IMR-90 (cell line): ENCODE results near the gene CUX1. TPM values are rescaled to one million over a fixed set of nuclear protein-coding genes. Genes with fewer than 3 reads are reported as not detected.

Source experiments
- ATAC-seq: fragments of 200-7000 bp; cut with Tn5 transposase; 2 replicates; pipeline ENCODE4 v1.9.1; 2020; ENCODE audit warnings: low read depth, mild to moderate bottlenecking, moderate library complexity
- BruUV-seq: library from RNA; stranded (reverse); fragments of 400-500 nt; replicated peaks from 2 replicates; lab custom pipeline; 2021; lab: Mats Ljungman, UMichigan
- CTCF ChIA-PET: fragments of 300-600 bp; formaldehyde crosslinking; extraction: SDS; loops from one replicate; lab custom pipeline; 2021; ENCODE audit warnings: antibody characterized with exemption; lab: Yijun Ruan, JAX
- POLR2A ChIA-PET: fragments of 300-600 bp; sonication (Branson Sonifier 250); formaldehyde crosslinking; loops from one replicate; lab custom pipeline; 2022; ENCODE audit warnings: antibody characterized with exemption; ENCODE audit not compliant: unreplicated experiment; lab: Charles Lee
- DNase-seq: peaks from one replicate; pipeline ENCODE4 v3.0.0; 2013
- H2AFZ ChIP-seq: replicated peaks from 2 replicates; pipeline ENCODE3; 2013; ENCODE audit warnings: low read length, mild to moderate bottlenecking; ENCODE audit not compliant: poor library complexity
- H2AK5ac ChIP-seq: 2 replicates; pipeline ENCODE4 v1.6.1; 2013; ENCODE audit warnings: low read depth, low read length, inconsistent platforms
- H2AK9ac ChIP-seq: replicated peaks from 2 replicates; pipeline ENCODE3; 2013; ENCODE audit warnings: mild to moderate bottlenecking, low read depth, low read length, moderate library complexity; ENCODE audit not compliant: poor library complexity
- H2BK120ac ChIP-seq: 2 replicates; pipeline ENCODE4 v1.6.1; 2013; ENCODE audit warnings: low read depth, low read length, inconsistent platforms
- H2BK15ac ChIP-seq: 3 replicates; pipeline ENCODE4 v1.6.1; 2013; ENCODE audit warnings: low read depth, low read length, inconsistent platforms
- H2BK20ac ChIP-seq: 2 replicates; pipeline ENCODE4 v1.6.1; 2013; ENCODE audit warnings: low read depth, mild to moderate bottlenecking, inconsistent platforms, low read length, moderate library complexity
- H2BK5ac ChIP-seq: 2 replicates; pipeline ENCODE4 v1.6.1; 2013; ENCODE audit warnings: mild to moderate bottlenecking, low read depth, low read length, inconsistent platforms; ENCODE audit not compliant: poor library complexity, severe bottlenecking
- H3K14ac ChIP-seq: replicated peaks from 2 replicates; pipeline ENCODE4 v1.6.1; 2013; ENCODE audit warnings: low read depth, low read length, inconsistent platforms
- H3K18ac ChIP-seq: 2 replicates; pipeline ENCODE4 v1.6.1; 2013; ENCODE audit warnings: low read depth, low read length, control low read depth
- H3K23ac ChIP-seq: 2 replicates; pipeline ENCODE4 v1.6.1; 2013; ENCODE audit warnings: low read depth, low read length, inconsistent platforms
- H3K27ac ChIP-seq: 2 replicates; pipeline ENCODE4 v1.5.1; 2013; ENCODE audit warnings: mild to moderate bottlenecking, control low read depth, low read length; ENCODE audit not compliant: insufficient read depth
- H3K27me3 ChIP-seq: 2 replicates; pipeline ENCODE4 v1.6.1; 2013; ENCODE audit warnings: low read length; ENCODE audit not compliant: control insufficient read depth, insufficient read depth
- H3K36me3 ChIP-seq: 2 replicates; pipeline ENCODE4 v1.6.1; 2013; ENCODE audit warnings: low read length, mixed read lengths; ENCODE audit not compliant: control insufficient read depth, insufficient read depth
- H3K4ac ChIP-seq: 2 replicates; pipeline ENCODE4 v1.6.1; 2013; ENCODE audit warnings: low read depth, low read length, inconsistent platforms
- H3K4me1 ChIP-seq: 2 replicates; pipeline ENCODE4 v1.6.1; 2013; ENCODE audit warnings: low read length, mixed read lengths; ENCODE audit not compliant: control insufficient read depth, insufficient read depth
- H3K4me2 ChIP-seq: 2 replicates; pipeline ENCODE4 v1.6.1; 2013; ENCODE audit warnings: low read depth, mild to moderate bottlenecking, control low read depth, low read length, moderate library complexity
- H3K4me3 ChIP-seq: 2 replicates; pipeline ENCODE4 v1.5.1; 2013; ENCODE audit warnings: low read depth, mild to moderate bottlenecking, control low read depth, low read length, moderate library complexity; ENCODE audit not compliant: insufficient read depth
- H3K56ac ChIP-seq: 2 replicates; pipeline ENCODE4 v1.6.1; 2013; ENCODE audit warnings: low read length, inconsistent platforms; ENCODE audit not compliant: insufficient read depth; ENCODE audit errors: extremely low read depth
- H3K79me1 ChIP-seq, 2 experiments: 2 replicates each; pipeline ENCODE4 v1.6.1; 2013; ENCODE audit warnings: low read length in 2 of 2, inconsistent platforms in 1 of 2, low read depth in 1 of 2
- H3K9ac ChIP-seq: 2 replicates; pipeline ENCODE4 v1.6.1; 2013; ENCODE audit warnings: low read depth, low read length, control low read depth
- H3K9me1 ChIP-seq: 2 replicates; pipeline ENCODE4 v1.6.1; 2013; ENCODE audit warnings: low read length, inconsistent platforms; ENCODE audit not compliant: insufficient read depth
- H3K9me3 ChIP-seq: 2 replicates; pipeline ENCODE4 v1.6.1; 2013; ENCODE audit warnings: low read length; ENCODE audit not compliant: control insufficient read depth, insufficient read depth
- H4K20me1 ChIP-seq: 2 replicates; pipeline ENCODE4 v1.6.1; 2013; ENCODE audit warnings: low read length, inconsistent platforms; ENCODE audit not compliant: insufficient read depth
- H4K5ac ChIP-seq: 2 replicates; pipeline ENCODE4 v1.6.1; 2013; ENCODE audit warnings: mild to moderate bottlenecking, low read depth, low read length, control low read depth
- H4K8ac ChIP-seq, 2 experiments: 2 replicates each; pipeline ENCODE4 v1.6.1; 2013; ENCODE audit warnings: low read depth in 2 of 2, low read length in 2 of 2, control low read depth in 1 of 2, inconsistent platforms in 1 of 2
- H4K91ac ChIP-seq: 2 replicates; pipeline ENCODE4 v1.6.1; 2013; ENCODE audit warnings: low read depth, low read length, inconsistent platforms; ENCODE audit not compliant: insufficient read depth
- FOS ChIP-seq: fragments of 150-350 bp; IDR thresholded peaks from 2 replicates; pipeline ENCODE4 v1.6.1; 2016; ENCODE audit warnings: low read depth, low read length
- MAFK ChIP-seq: IDR thresholded peaks from 2 replicates; pipeline ENCODE4 v1.6.1; 2012; ENCODE audit warnings: low read depth, low read length, improper control_type of control experiment
- RAD21 ChIP-seq: IDR thresholded peaks from 2 replicates; pipeline ENCODE4 v1.6.1; 2012; ENCODE audit warnings: low read length, improper control_type of control experiment
- SMC3 ChIP-seq: fragments of 150-350 bp; IDR thresholded peaks from 2 replicates; pipeline ENCODE4 v1.6.1; 2016; ENCODE audit warnings: low read depth, mild to moderate bottlenecking, antibody characterized with exemption, low read length, moderate library complexity
- WGBS, 2 experiments: methylation state at CpG; one replicate each; pipeline versions ENCODE4 v1.1.5 to v1.1.7; 2013; ENCODE audit warnings: missing lambda C conversion rate in 2 of 2; ENCODE audit not compliant: insufficient read length in 1 of 2; ENCODE audit errors: extremely low coverage in 2 of 2; 5-methylcytosine and 5-hydroxymethylcytosine counted together
- dilution Hi-C: fragments of 300-500 bp; cut with HindIII; formaldehyde crosslinking; loops from one replicate; pipeline ENCODE4 v1.14.3; 2018; ENCODE audit warnings: low sequenced_read_pairs; ENCODE audit not compliant: unreplicated experiment
- in situ Hi-C: fragments of 300-500 bp; cut with MboI; formaldehyde crosslinking; loops from 3 replicates; pipeline ENCODE4 v1.14.3; 2019; ENCODE audit warnings: low sequenced_read_pairs, inconsistent platforms, mixed read lengths
- intact Hi-C: fragments of 100-400 bp; cut with micrococcal nuclease; formaldehyde crosslinking; loops from 2 replicates; pipeline ENCODE4 v1.10.0; 2022
- polyA plus RNA-seq, 3 experiments: library from polyadenylated mRNA; depleted of rRNA; stranded (reverse); fragments of >200 nt; gene quantifications; 2 replicates each; pipeline ENCODE4 v1.2.3, GENCODE V29; 2012; ENCODE audit warnings: low replicate concordance in 1 of 3
- total RNA-seq: library from RNA; depleted of rRNA; stranded (reverse); fragments of >200 nt; gene quantifications from 2 replicates; pipeline ENCODE4 v1.2.3, GENCODE V29; 2012

Gene CUX1
- total and polyA plus RNA-seq, 2 of the 4 experiments (the other 2 are of a cell fraction), result 19.7 to 46.4 TPM

- Histone ChIP-seq H3K27ac (no peak overlapping the region), H3K4me1 (no peaks in the 10 kb centered on the region), H4K91ac (no peak overlapping the region), H2AFZ (no peak overlapping the region), H2BK5ac (no peak overlapping the region), H4K20me1 (0 out of 2 replicates have a peak, but pooled peaks cover 3% of the 10 kb centered on the region), H2BK15ac (no peak overlapping the region), H3K4ac (no peak overlapping the region), H3K56ac (no peak overlapping the region), H3K36me3 (no peaks in the 10 kb centered on the region), H2AK5ac (no peak overlapping the region), H2BK120ac (no peak overlapping the region), H4K8ac (no peak overlapping the region), H4K5ac (no peak overlapping the region), H3K18ac (no peak overlapping the region), H3K14ac (no peak overlapping the region), H3K23ac (no peak overlapping the region), H3K9me1 (no peaks in the 10 kb centered on the region), H3K79me1 (peaks cover 13 to 18% of the 10 kb centered on the region in 2 experiments; a peak in 3 of 4 replicates), H3K4me2 (no peak overlapping the region), H2AK9ac (no peak overlapping the region), H3K9me3 (peaks cover 10% of the 10 kb centered on the region; the same call in 1 of the 2 replicates), H3K4me3 (no peak overlapping the region), H3K9ac (no peak overlapping the region), H3K27me3 (no peaks in the 10 kb centered on the region), H2BK20ac (no peak overlapping the region)
- ChIA-PET POLR2A (no interaction called here), CTCF (interaction anchor here (1.8 kb wide), 1 partner anchor 9 kb away, joined by 7 read pairs; no protein-coding TSS in a partner anchor)
- TF ChIP-seq FOS, result no peak
- TF ChIP-seq SMC3, result no peak
- TF ChIP-seq RAD21, result no peak
- TF ChIP-seq MAFK, result peak; percentile 29; the same call in 1 of the 2 replicates
- dilution Hi-C loops, result no loop called here
- intact Hi-C loops, result no loop called here
- ATAC-seq (no peak), DNase-seq (no peak)
- no CpG with 5 or more reads among the region's 2 CpGs for WGBS, 2 experiments
- BruUV-seq, result no TSS peak
- in situ Hi-C loops, result no loop called here
Measured at GRCh38 chr7:102055181-102055976, 238.0 kb downstream of the CUX1 start.
